Activated B cell treated with CpG ODN at 0.5 μM for 24 hours (primary cell): ENCODE data around the gene SNX17. TPM values are rescaled to one million over a fixed set of nuclear protein-coding genes. Genes with fewer than 3 reads are reported as not detected.

Source experiments
- ATAC-seq: fragments of 200-7000 bp; cut with Tn5 transposase; one replicate; pipeline ENCODE4 v1.10.0; 2021; ENCODE audit warnings: low read depth, mild to moderate bottlenecking, moderate library complexity
- CTCF ChIA-PET: fragments of 350-600 bp; sonication (Branson Sonifier 250); formaldehyde crosslinking; loops from one replicate; lab custom pipeline; 2021; ENCODE audit warnings: antibody characterized with exemption; lab: Charles Lee
- POLR2A ChIA-PET: fragments of 350-600 bp; sonication (Branson Sonifier 250); formaldehyde crosslinking; loops from one replicate; lab custom pipeline; 2021; ENCODE audit warnings: antibody characterized with exemption; lab: Charles Lee
- DNase-seq: peaks from one replicate; pipeline ENCODE4 v3.0.0; 2022
- H3K27ac Mint-ChIP-seq: one replicate; pipeline ENCODE4 v1.8.0; 2020; ENCODE audit warnings: mixed read lengths
- H3K27me3 Mint-ChIP-seq: one replicate; pipeline ENCODE4 v1.8.0; 2021; ENCODE audit warnings: mixed read lengths
- H3K36me3 Mint-ChIP-seq: one replicate; pipeline ENCODE4 v1.8.0; 2021; ENCODE audit warnings: low read depth, mixed read lengths
- H3K4me1 Mint-ChIP-seq: one replicate; pipeline ENCODE4 v1.8.0; 2021; ENCODE audit warnings: mixed read lengths
- H3K4me3 Mint-ChIP-seq: one replicate; pipeline ENCODE4 v1.8.0; 2020; ENCODE audit warnings: mild to moderate bottlenecking, mixed read lengths
- H3K9me3 Mint-ChIP-seq: one replicate; pipeline ENCODE4 v1.8.0; 2020; ENCODE audit warnings: mixed read lengths
- CTCF ChIP-seq: fragments of 200-600 bp; IDR thresholded peaks from one replicate; pipeline ENCODE4 v1.8.0; 2022; ENCODE audit warnings: antibody characterized with exemption, mild to moderate bottlenecking
- intact Hi-C: fragments of 100-400 bp; cut with micrococcal nuclease; formaldehyde crosslinking; loops from one replicate; pipeline ENCODE4 v1.15.1; 2024
- total RNA-seq: library from RNA; stranded (reverse); gene quantifications from 2 replicates; pipeline ENCODE4 v1.2.3, GENCODE V29; 2022

Gene SNX17
- total RNA-seq, 1 donor from 2014 or later: 128 TPM

- DNase-seq: peak; percentile 85
- CTCF ChIA-PET: interaction anchor here (1.0 kb wide), 1 partner anchor 9 kb away, joined by 5 read pairs; no protein-coding TSS in a partner anchor
- H3K27ac Mint-ChIP-seq: peak within 1 kb of the TSS; percentile 89
- H3K36me3 Mint-ChIP-seq: peaks cover 80% of the 10 kb centered on the region
- peaks cover 29% of the 10 kb centered on the region for H3K4me1 Mint-ChIP-seq
- intact Hi-C loops: loop anchor here (1.0 to 2.0 kb wide), 5 partner anchors 11 to 58 kb away; partner anchors contain the start of genes EIF2B4, GTF3C2, MPV17 and NRBP1
- POLR2A ChIA-PET: interaction anchor here (0.9 to 4.9 kb wide), 9 partner anchors 10 to 247 kb away, joined by 3 to 96 read pairs (median 7); partner anchors contain the start of genes ATRAID, CCDC121, EIF2B4 and GPN1
- peak within 1 kb of the TSS; percentile 87 for H3K4me3 Mint-ChIP-seq
- H3K27me3 Mint-ChIP-seq: no peaks in the 10 kb centered on the region
- TF ChIP-seq CTCF: no peak
- peak; percentile 91 for ATAC-seq
- H3K9me3 Mint-ChIP-seq: no peaks in the 10 kb centered on the region
Measured at GRCh38 chr2:27380626-27381545, 10.5 kb downstream of the SNX17 start, which contains the start of gene ZNF513. TSS of gene ZNF513 (minus strand) at chr2:27380734. CDS start at chr2:27380526, 208 bp downstream.

GRCh38 chr2:27381577-27382181 is 11.3 kb downstream of the SNX17 start:
- ChIA-PET CTCF (no interaction called here), POLR2A (interaction anchor here (1.7 to 4.9 kb wide), 4 partner anchors 11 to 59 kb away, joined by 5 to 96 read pairs (median 32); partner anchors contain the start of genes EIF2B4, MPV17, NRBP1 and PPM1G)
- Mint-ChIP-seq H3K4me3 (peak overlapping the region; percentile 87), H3K27me3 (no peaks in the 10 kb centered on the region), H3K9me3 (no peaks in the 10 kb centered on the region), H3K4me1 (peaks cover 29% of the 10 kb centered on the region), H3K36me3 (peaks cover 77% of the 10 kb centered on the region), H3K27ac (peak overlapping the region; percentile 89)
- ATAC-seq: no peak
- TF ChIP-seq CTCF: no peak
- DNase-seq: no peak
- intact Hi-C loops: loop anchor here (2.0 kb wide), 2 partner anchors 47 to 59 kb away; partner anchors contain the start of genes MPV17 and NRBP1

- H3K4me3 Mint-ChIP-seq: no peak overlapping the region
- H3K36me3 Mint-ChIP-seq: peaks cover 32% of the 10 kb centered on the region
- TF ChIP-seq CTCF: no peak
- no peak for DNase-seq
- intact Hi-C loops: no loop called here
- ATAC-seq: no peak
- H3K27ac Mint-ChIP-seq: no peak overlapping the region
- no peaks in the 10 kb centered on the region for H3K27me3 Mint-ChIP-seq
- ChIA-PET POLR2A (no interaction called here), CTCF (no interaction called here)
- H3K9me3 Mint-ChIP-seq: no peaks in the 10 kb centered on the region
- H3K4me1 Mint-ChIP-seq: peaks cover 4% of the 10 kb centered on the region
Measured at GRCh38 chr2:27390822-27391679, 20.6 kb downstream of the SNX17 start.

- TF ChIP-seq CTCF: no peak
- POLR2A ChIA-PET: no interaction called here
- Mint-ChIP-seq H3K36me3 (peaks cover 27% of the 10 kb centered on the region), H3K27me3 (no peaks in the 10 kb centered on the region), H3K4me3 (no peak overlapping the region), H3K4me1 (peaks cover 6% of the 10 kb centered on the region), H3K27ac (no peak overlapping the region), H3K9me3 (peaks cover 2% of the 10 kb centered on the region)
- ATAC-seq (no peak), DNase-seq (no peak)
- CTCF ChIA-PET: no interaction called here
- intact Hi-C loops: no loop called here
Measured at GRCh38 chr2:27393225-27393624, 22.8 kb downstream of the SNX17 start.
